GM10847 (cell line): ENCODE data around the gene TATDN2.

ENCODE experiments used
- POLR2A ChIP-seq: IDR thresholded peaks from 2 replicates; pipeline ENCODE4 v1.6.1; 2011; ENCODE audit not compliant: insufficient read length; ENCODE audit errors: extremely low read depth

Gene TATDN2

DNA sequence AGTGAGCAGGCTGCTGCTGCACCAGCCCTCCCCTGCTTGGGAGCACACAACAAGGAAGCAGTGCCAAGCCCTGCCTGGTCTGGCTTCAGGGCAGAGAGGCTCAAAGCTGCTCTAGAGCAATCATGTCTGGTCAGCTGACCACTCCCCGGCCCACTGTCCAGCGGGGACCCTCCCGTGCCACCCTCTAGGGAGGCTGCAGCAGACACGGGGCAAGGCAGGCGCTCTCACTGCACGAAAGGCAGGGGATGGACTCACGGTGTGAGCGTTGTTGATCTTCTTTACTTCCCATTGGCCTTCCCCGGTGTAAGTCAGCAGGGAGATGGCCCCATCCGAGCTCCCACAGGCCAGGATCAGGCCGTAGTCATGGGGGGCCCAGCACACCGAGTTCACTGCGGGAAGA, 63.5 kb downstream of the TATDN2 start:
- TF ChIP-seq POLR2A: no peak

DNA sequence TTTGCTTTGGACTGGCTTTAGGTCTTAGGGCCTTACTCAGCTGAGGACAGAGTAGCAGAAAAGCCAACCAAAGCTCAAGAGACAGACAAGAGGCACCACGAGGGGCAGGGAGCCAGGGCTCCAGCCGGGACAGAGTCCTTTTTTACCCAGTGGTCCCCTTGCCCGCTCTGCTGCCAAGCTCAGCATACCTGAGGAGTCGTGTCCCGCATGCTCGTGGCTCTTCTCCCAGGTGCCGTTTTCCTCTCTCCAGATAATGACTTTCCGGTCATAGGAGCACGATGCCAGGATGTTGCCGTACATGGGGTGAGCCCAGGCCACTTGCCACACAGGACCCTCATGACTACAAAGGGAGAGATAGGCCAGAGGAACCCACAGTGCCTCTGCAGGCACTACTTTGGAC, 64.1 kb downstream of the TATDN2 start:
- TF ChIP-seq POLR2A: no peak

DNA sequence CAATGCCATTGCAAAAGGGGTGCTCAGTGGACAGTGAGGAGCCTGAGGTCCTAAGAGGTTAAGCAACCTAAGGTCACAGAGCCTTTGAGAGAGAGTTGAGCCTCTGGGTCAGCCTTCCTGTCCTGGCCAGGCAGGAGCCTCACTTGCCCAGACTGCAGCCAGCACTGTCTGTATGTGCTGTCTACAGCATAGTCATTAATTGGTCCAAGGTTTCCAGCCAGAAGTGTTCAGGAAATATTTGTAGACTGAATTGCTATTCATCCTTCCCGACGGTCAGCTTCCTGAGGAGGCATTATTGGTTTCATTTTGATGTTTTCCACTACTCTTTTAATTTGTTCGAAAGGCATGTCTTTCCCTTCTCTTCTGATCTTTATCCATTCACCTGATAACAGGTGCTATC, 64.6 kb downstream of the TATDN2 start:
- TF ChIP-seq POLR2A: no peak

DNA sequence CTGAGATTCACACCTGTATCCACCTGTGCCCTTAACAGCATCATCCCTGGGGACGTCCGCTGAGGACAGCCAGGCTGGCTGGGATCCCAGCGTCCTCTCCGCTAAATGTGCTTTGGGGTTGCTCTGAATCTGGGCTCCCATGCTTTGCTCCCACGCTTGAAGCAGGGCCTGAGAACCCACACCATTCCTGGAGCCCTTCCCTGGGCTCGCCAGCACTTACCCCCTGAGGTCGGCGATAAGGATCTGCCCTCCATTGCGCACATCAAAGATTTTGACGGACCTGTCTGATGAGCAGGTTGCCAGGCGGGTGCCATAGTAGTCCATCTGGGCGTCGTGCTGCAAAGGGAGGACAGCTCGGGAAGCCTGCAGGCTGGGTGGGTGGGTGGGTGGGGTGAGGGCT, 66.8 kb downstream of the TATDN2 start:
- TF ChIP-seq POLR2A: no peak

DNA sequence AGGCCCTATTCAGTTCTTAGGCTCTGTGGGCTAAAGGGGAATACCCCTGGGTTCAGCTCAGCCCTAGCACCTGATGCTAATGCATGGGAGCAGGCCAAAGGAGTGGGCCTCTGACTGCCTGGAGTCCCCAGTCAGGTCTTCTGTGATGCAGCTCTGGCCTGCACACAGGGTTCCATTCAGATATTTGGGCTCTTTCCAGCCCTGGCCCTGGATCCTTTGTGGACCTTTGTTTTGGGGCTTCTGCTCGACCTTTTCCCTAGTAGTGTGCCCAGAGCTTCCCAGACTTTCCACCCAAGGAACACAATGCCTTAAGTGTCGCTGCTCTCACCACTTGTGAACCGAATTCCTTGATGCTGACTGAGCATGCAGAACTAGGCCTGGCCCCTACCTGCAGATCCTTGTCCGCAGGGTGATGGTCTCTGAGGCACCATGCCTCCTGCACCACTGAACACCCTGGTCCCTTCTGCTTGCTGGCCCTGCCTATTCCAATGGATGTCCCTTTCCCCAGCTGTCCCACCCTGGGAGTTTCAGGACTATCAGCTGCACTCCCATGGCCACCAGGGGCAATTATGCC, 67.6 kb downstream of the TATDN2 start:
- TF ChIP-seq POLR2A: no peak

DNA sequence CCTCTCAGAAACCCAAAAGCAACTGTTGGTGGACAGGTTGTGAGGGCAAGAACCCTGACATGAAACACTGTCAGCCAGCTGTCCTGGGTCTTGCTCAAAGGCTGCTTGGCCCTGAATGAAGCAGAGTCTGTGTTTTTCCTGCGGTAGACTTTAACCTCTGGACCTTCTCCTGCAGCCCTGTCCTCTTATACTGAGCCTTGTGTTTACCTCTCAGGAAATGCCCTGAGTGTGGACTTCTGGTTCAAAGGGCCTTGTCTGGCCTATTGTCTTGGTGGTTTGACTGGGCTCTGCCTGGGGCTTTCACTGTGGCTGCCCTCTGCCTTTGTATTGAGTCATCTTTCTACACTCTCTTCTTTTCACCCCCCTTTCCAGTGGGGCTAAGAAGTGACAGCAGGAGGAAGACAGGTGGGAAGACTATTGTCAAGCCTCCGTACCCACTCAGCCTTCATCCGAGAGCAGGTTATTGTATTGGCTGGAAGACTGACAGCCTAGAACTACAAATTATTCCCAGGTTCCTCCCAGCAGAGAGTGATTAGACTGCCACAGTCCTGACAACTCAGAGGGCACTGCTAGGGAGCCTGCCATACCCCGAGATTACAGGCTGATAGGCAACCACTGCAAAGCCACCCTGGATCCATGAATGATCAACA, 69.2 kb downstream of the TATDN2 start:
- TF ChIP-seq POLR2A: no peak

DNA sequence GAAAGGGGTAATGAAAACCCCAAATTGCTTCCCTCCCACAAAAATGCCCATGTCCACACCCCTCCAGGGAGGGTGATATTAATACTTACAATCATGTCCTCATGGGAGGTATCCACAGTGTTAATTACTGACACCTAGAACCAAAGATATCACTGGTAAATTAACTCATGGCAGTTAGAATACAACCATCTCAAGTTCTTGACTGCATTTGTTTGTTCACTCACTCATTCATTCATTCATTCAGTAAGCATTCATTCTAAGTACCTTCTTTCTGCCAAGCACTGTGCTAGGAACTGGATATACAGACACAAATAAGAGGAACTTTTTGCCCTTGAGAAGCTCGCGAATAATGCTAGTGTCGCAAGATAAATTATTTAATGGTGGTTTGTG, 69.7 kb downstream of the TATDN2 start:
- no peak for TF ChIP-seq POLR2A

DNA sequence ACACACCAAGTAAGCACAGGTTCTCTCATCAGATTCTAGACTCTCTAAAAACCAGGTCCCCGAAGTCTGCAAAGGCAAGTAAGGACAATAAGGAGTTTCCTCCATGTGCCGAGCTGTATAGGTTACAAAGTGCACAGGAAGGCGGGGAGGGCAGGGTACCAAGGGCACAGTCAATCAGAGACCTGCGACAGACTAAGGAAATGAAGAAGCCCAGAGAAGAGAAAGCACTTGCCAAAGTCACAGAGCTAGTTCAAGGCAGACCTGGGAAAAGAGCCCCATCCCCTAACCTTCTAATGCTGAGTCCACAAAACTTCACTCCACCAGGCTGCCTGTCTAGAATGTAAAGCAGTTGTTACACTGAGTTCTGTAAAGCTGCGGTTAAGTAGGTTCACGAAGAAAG, 71.0 kb downstream of the TATDN2 start:
- no peak for TF ChIP-seq POLR2A

DNA sequence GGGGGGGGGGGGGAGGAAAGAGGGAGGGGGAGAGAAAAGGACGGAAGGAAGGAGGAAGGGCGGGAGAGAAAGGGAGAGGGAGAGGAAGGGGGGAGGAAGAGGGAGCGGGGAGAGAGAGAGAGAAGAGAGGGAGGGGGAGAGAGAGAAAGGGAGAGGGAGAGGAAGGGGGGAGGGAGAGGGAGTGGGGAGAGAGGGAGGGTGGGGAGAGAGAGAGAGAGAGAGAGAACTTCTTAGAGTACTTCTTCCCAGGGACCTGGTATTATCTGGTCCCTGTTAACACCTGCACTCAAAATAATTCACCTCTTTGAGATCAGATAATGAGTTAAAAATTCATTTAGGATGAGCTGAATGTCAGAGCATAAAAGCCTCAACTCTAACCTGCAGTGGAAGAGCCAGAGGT, 71.5 kb downstream of the TATDN2 start:
- no peak for TF ChIP-seq POLR2A

DNA sequence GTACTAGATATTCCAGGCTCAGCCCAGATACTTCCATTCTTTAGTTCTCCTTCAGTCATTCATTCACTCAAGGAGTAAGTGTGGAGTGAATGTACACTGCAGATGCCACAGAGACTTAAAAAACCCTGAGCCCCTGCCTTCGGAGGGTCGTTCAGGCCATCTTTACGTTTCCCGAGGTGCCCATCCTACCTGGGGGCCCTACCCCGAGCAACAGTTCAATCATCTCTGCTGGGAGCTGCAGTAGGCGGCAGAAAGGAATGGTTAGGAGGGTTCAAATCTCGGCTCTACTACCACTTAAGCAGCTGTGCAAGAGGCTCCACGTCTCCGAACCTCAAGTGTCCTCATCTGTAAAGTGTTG, 72.0 kb downstream of the TATDN2 start:
- TF ChIP-seq POLR2A: no peak

DNA sequence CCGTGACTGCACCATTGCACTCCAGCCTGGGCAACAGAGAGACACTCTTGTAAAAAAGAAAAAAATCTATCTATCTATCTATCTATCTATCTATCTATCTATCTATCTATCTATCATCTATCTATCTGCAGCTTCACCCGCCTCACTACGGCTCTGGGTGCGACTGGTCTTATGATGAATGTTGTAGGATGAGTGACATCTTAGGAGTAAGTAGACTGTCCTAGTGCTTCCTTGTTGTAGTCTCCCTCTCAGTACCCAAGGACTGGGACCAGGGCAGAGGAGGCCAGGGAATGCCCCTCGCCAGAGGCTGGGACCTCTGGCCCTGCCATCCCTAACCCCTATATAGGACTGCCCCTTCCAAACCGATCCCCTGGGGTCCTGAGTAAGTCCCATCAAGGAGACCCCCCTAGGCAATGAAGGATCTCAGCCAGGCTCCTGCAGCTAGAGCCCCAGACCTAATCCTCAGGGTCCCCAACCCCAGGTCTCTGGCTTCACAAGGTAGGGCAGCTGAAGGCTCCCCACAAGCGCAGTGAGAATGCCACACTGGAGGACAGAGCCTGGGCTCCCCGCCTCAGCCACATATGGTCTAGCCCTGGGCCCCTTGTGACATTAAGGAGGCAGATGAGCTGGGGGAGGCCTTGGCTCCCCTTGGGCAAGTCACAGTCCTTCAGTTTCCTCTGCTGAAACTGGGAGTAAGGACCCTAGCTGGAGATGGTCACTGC, 73.5 kb downstream of the TATDN2 start:
- no peak for TF ChIP-seq POLR2A

DNA sequence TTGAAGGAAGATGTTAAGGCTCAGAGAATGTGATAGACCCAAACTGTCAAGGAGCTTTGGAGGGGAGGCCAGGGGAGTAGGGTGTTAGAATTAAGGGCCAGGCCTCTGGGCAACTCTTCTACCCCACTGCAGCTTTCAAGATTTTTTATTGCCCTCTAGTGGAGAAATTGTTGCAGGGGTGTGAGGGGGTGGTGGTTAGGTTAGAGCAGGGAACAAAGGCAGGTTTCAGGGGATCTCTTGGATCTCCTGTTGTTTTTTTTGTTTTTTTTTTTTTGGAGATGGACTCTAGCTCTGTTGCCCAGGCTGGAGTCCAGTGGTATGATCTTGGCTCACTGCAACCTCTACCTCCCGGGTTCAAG, 74.1 kb downstream of the TATDN2 start:
- TF ChIP-seq POLR2A: no peak

DNA sequence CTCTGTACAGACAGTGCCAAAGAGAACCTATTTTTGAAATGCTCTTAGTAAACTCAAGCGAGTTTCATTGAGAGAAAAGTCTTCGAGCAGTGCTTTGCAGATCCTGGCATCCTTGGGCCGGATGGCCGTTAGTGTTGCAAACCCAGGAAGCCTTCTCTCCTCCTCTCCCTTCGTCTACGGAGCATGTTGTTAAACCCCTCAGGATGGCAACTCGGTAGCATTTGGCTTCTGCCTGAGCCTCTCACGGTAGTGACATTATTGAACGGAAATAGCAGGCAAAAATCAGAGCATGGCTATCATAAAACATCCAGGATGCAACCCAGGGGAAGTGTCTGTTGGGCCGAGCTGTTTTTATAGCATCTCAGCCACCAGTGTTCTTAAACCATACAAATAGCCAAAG, 79.3 kb downstream of the TATDN2 start:
- TF ChIP-seq POLR2A: no peak

DNA sequence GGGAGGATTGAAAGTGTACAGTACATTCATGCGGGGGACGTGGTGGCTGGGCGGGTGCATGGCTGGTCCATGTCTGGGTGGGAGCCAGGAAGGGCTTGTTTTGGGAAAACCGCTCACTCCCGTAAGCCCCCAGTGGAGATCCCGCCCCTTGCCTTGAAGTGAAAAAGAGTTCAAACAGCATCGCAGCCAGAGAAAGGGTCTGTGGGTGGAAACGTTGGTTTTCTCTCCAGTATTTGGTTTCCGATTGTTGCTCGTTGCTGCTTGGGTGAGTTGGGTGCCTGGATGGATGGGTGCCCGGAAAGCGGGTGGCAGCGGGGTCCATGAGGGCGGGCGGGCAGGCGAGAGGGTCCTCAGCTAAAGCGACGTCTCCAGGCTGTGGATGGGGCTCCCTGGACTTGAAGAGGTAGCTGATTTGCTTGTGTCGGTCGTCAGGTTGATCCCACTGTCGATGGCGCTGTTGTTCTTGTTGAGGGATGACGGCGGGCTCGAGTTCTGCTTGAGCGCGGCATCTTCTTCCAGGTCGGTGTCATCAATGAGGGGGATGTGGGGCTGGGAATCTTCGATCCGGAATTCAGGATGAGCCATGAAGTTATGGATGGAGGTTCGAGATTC, 80.3 kb downstream of the TATDN2 start:
- no peak for TF ChIP-seq POLR2A

DNA sequence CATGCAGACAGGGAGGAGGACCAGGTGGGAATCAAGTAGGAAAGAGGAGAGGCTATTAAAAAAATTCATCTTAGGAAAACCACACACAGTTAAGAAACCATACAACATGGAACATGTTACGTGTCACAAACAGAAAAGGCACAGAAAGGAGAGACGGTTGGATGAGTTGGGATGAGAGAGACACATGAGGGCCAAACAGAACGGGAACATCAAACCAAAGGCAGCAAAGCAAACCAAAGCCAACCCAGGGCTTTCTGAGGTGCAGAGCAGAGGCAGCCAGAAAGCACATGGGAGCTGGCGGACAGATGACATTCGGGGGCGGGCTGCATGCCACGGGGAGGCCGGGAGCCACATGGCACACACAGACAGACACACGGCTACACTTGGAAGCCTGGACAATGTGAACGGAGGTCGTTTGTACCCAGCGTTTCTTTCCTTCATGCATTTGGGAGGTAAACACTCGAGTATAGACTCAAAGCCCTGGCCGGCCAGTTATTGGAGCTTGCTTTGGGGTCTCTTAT, 81.3 kb downstream of the TATDN2 start:
- TF ChIP-seq POLR2A: no peak

DNA sequence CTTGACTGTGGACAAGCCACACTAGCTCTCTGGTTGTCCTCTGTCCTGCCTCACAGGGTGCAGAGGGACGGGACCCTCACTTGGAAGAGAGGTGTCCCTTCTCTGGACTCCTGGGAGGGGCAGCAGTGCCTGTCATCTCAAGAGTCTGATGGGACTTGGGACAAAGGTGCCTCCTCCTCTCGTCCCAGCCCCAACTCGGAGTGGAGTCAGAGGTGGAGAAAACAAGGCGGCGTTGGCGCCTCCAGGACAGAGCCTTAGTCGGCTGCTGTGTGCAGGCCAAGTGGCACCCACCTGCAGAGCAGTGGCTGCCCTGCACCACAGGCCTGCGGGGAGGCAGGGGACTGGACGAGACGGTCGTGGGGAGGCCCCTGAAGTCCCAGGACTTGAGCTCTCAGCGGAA, 82.1 kb downstream of the TATDN2 start:
- TF ChIP-seq POLR2A: no peak
